B cell (primary cell): ENCODE results near the gene MCTP1. TPM values are rescaled to one million over a fixed set of nuclear protein-coding genes. Genes with fewer than 3 reads are reported as not detected.

Source experiments
- ATAC-seq: fragments of 200-7000 bp; cut with Tn5 transposase; one replicate; pipeline ENCODE4 v1.10.0; 2021; ENCODE audit warnings: low read depth, mild to moderate bottlenecking, moderate number of reproducible peaks, moderate library complexity
- CTCF ChIA-PET: fragments of 350-600 bp; sonication (Branson Sonifier 250); formaldehyde crosslinking; loops from one replicate; lab custom pipeline; 2021; ENCODE audit warnings: antibody characterized with exemption, inconsistent platforms; lab: Charles Lee
- POLR2A ChIA-PET: fragments of 350-600 bp; sonication (Branson Sonifier 250); formaldehyde crosslinking; loops from one replicate; lab custom pipeline; 2021; ENCODE audit warnings: antibody characterized with exemption; lab: Charles Lee
- DNase-seq: peaks from one replicate; pipeline ENCODE4 v3.0.0; 2013
- H2AFZ ChIP-seq: 2 replicates; pipeline ENCODE4 v1.6.1; 2012; ENCODE audit warnings: mild to moderate bottlenecking, low read depth, low read length; ENCODE audit not compliant: insufficient read depth, poor library complexity, severe bottlenecking
- H3K27ac ChIP-seq, 2 donors: 1 replicate in 1 of 2; 2 replicates in 1 of 2; pipeline ENCODE4 v1.5.1; 2012 to 2013; ENCODE audit warnings: low read length in 2 of 2, mild to moderate bottlenecking in 2 of 2, moderate library complexity in 1 of 2
- H3K27me3 ChIP-seq, 4 experiments: fragments of 200-600 bp in 1 of 4; sonication (generic) in 1 of 4; replicated peaks in 1 of 4; 1 replicate in 2 of 4; 2 replicates in 2 of 4; pipeline versions ENCODE4 v1.6.1 to v1.7.0; 2013 to 2016; ENCODE audit warnings: low read length in 3 of 4, mild to moderate bottlenecking in 2 of 4, mixed read lengths in 1 of 4, moderate library complexity in 1 of 4; ENCODE audit not compliant: insufficient read depth in 4 of 4, control insufficient read depth in 3 of 4; ENCODE audit errors: control extremely low read depth in 1 of 4
- H3K36me3 ChIP-seq, 2 experiments: replicated peaks in 1 of 2; 1 replicate in 1 of 2; 2 replicates in 1 of 2; pipeline versions ENCODE4 v1.6.1 to v1.7.1; 2013; ENCODE audit warnings: low read length in 1 of 2; ENCODE audit not compliant: insufficient read depth in 2 of 2, control insufficient read depth in 1 of 2; ENCODE audit errors: control extremely low read depth in 1 of 2, extremely low read depth in 1 of 2
- H3K4me1 ChIP-seq, 2 donors: fragments of 200-600 bp in 1 of 2; sonication (generic) in 1 of 2; 1 replicate in 1 of 2; 2 replicates in 1 of 2; pipeline versions ENCODE4 v1.5.1 to v1.6.1; 2013 to 2017; ENCODE audit warnings: low read length in 2 of 2; ENCODE audit not compliant: control insufficient read depth in 2 of 2, insufficient read depth in 2 of 2
- H3K4me2 ChIP-seq: replicated peaks from 2 replicates; pipeline ENCODE3; 2012; ENCODE audit warnings: mild to moderate bottlenecking, low read depth, low read length; ENCODE audit not compliant: poor library complexity, severe bottlenecking
- H3K4me3 ChIP-seq, 5 experiments: fragments of 200-600 bp in 1 of 5; sonication (generic) in 1 of 5; 1 replicate in 3 of 5; 2 replicates in 2 of 5; pipeline versions ENCODE4 v1.5.1 to v1.7.0; 2011 to 2016; ENCODE audit warnings: low read length in 4 of 5, mild to moderate bottlenecking in 4 of 5, low read depth in 2 of 5, control low read depth in 1 of 5, moderate library complexity in 1 of 5; ENCODE audit not compliant: insufficient read depth in 1 of 5; ENCODE audit errors: control extremely low read depth in 1 of 5, extremely low read depth in 1 of 5
- H3K79me2 ChIP-seq: fragments of 200-600 bp; sonication (generic); one replicate; pipeline ENCODE4 v1.6.0; 2016; ENCODE audit warnings: low read length; ENCODE audit not compliant: control insufficient read depth, insufficient read depth
- H3K9ac ChIP-seq: fragments of 200-600 bp; sonication (generic); 2 replicates; pipeline ENCODE4 v1.6.1; 2017; ENCODE audit warnings: mild to moderate bottlenecking, low read length, moderate library complexity
- H3K9me3 ChIP-seq, 3 donors: one replicate each; pipeline versions ENCODE4 v1.6.1 to v1.7.1; 2013; ENCODE audit warnings: low read length in 2 of 3; ENCODE audit not compliant: control insufficient read depth in 2 of 3, insufficient read depth in 1 of 3; ENCODE audit errors: control extremely low read depth in 1 of 3
- H4K20me1 ChIP-seq: 2 replicates; pipeline ENCODE4 v1.6.0; 2012; ENCODE audit warnings: mild to moderate bottlenecking, low read length; ENCODE audit not compliant: insufficient read depth, control insufficient read depth, poor library complexity, severe bottlenecking
- H3K27ac Mint-ChIP-seq: one replicate; pipeline ENCODE4 v1.8.0; 2021; ENCODE audit warnings: mixed read lengths
- H3K27me3 Mint-ChIP-seq: one replicate; pipeline ENCODE4 v1.8.0; 2021; ENCODE audit warnings: mixed read lengths
- H3K4me1 Mint-ChIP-seq: one replicate; pipeline ENCODE4 v1.8.0; 2021; ENCODE audit warnings: mixed read lengths
- H3K4me3 Mint-ChIP-seq: one replicate; pipeline ENCODE4 v1.8.0; 2021; ENCODE audit warnings: mixed read lengths
- H3K9me3 Mint-ChIP-seq: one replicate; pipeline ENCODE4 v1.8.0; 2022; ENCODE audit warnings: mixed read lengths; ENCODE audit not compliant: insufficient read depth
- EZH2 ChIP-seq: IDR thresholded peaks from 2 replicates; pipeline ENCODE4 v1.6.1; 2012; ENCODE audit warnings: borderline replicate concordance, low read depth, mild to moderate bottlenecking, moderate library complexity, low read length; ENCODE audit not compliant: insufficient read depth, poor library complexity, severe bottlenecking
- WGBS: methylation state at CpG from one replicate; pipeline ENCODE4 v1.1.5; 2013; ENCODE audit warnings: missing lambda C conversion rate; ENCODE audit not compliant: insufficient coverage; 5-methylcytosine and 5-hydroxymethylcytosine counted together
- intact Hi-C: fragments of 100-400 bp; cut with micrococcal nuclease; formaldehyde crosslinking; loops from one replicate; pipeline ENCODE4 v1.10.0; 2022
- polyA plus RNA-seq: library from polyadenylated mRNA; depleted of rRNA; stranded (reverse); fragments of >200 nt; gene quantifications from 2 replicates; pipeline ENCODE4 v1.2.3, GENCODE V29; 2012
- total RNA-seq, 2 donors: library from RNA; stranded (reverse); fragments of 120-200 nt in 1 of 2; gene quantifications; 1 replicate in 1 of 2; 2 replicates in 1 of 2; pipeline versions ENCODE4 v1.2.3 to v1.2.4, GENCODE V29; 2013 to 2022
- TF ChIP-seq, protein P1 (sequence below): fragments of 200-600 bp; IDR thresholded peaks from one replicate; pipeline ENCODE4 v1.8.0; 2022; ENCODE audit warnings: antibody characterized with exemption, mild to moderate bottlenecking

Gene MCTP1
- total and polyA plus RNA-seq, 2 donors (not counting 1 experiment from before 2014, with no cell fraction given) = 0.42 to 2.5 TPM

DNA sequence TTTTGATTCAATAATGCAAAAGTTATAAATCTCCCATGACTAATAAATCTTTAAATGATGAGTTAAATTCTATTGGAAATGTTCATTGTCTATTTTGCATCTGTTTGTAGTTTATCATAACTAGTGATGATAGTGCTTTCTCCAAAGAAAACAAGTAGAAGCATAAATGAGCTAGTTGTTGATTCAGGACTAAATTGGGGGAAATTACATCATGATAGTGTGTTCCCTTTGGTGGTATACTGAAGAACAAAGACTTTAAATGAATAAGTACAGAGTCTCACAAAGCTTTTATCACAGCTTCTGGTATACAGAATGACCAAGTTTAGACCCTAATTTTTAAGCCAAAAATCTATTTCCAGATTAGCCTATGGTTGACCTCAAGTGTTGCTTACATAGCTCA lies 173.8 kb downstream of the MCTP1 start:
- Histone ChIP-seq H3K4me3 (no peak overlapping the region), H3K9ac (no peak overlapping the region), H3K27ac (no peak overlapping the region), H3K9me3 (peaks cover 0 to 6% (median 0%) of the 10 kb centered on the region in 3 donors), H3K4me1 (no peaks in the 10 kb centered on the region), H4K20me1 (no peaks in the 10 kb centered on the region), H3K27me3 (no peaks in the 10 kb centered on the region), H3K4me2 (no peak overlapping the region), H3K79me2 (no peaks in the 10 kb centered on the region), H3K36me3 (no peaks in the 10 kb centered on the region), H2AFZ (no peak overlapping the region)
- DNase-seq (no peak), ATAC-seq (no peak)
- TF ChIP-seq, protein P1, sequence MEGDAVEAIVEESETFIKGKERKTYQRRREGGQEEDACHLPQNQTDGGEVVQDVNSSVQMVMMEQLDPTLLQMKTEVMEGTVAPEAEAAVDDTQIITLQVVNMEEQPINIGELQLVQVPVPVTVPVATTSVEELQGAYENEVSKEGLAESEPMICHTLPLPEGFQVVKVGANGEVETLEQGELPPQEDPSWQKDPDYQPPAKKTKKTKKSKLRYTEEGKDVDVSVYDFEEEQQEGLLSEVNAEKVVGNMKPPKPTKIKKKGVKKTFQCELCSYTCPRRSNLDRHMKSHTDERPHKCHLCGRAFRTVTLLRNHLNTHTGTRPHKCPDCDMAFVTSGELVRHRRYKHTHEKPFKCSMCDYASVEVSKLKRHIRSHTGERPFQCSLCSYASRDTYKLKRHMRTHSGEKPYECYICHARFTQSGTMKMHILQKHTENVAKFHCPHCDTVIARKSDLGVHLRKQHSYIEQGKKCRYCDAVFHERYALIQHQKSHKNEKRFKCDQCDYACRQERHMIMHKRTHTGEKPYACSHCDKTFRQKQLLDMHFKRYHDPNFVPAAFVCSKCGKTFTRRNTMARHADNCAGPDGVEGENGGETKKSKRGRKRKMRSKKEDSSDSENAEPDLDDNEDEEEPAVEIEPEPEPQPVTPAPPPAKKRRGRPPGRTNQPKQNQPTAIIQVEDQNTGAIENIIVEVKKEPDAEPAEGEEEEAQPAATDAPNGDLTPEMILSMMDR = no peak
- no peak for TF ChIP-seq EZH2
- ChIA-PET POLR2A (no interaction called here), CTCF (no interaction called here)
- peaks cover 1% of the 10 kb centered on the region for H3K9me3 Mint-ChIP-seq
- no peak overlapping the region for H3K4me3 Mint-ChIP-seq
- no peaks in the 10 kb centered on the region for H3K4me1 Mint-ChIP-seq
- no peak overlapping the region for H3K27ac Mint-ChIP-seq
- intact Hi-C loops = no loop called here
- no peaks in the 10 kb centered on the region for H3K27me3 Mint-ChIP-seq

DNA sequence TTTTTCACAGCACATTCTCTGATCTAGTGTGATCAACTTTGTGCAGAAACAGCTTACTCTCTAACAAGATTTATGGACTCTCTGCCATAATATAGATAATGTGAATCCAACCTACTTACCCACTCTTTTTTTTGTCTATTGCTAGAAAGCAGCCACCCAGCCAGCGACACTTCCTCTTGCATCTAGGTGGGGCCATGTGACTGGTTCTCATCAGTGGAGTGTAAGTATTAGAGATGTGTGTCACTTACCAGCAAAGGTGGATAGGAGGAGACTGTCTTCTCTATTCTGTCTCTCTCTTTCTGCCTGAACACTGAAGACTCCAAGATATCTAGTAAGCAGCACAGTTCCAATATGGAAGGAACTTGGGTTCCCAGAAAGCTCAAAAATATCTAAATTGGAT lies 174.8 kb downstream of the MCTP1 start:
- peaks cover 0 to 6% (median 0%) of the 10 kb centered on the region in 3 donors for H3K9me3 ChIP-seq
- no peaks in the 10 kb centered on the region for H3K27me3 ChIP-seq
- no peaks in the 10 kb centered on the region for H3K4me1 ChIP-seq
- no peak for TF ChIP-seq EZH2
- TF ChIP-seq, protein P1 = no peak
- DNase-seq (no peak), ATAC-seq (no peak)
- no peak overlapping the region for H2AFZ ChIP-seq
- Mint-ChIP-seq H3K4me1 (no peaks in the 10 kb centered on the region), H3K27me3 (no peaks in the 10 kb centered on the region), H3K9me3 (peaks cover 1% of the 10 kb centered on the region), H3K27ac (no peak overlapping the region), H3K4me3 (no peak overlapping the region)
- no peaks in the 10 kb centered on the region for H3K36me3 ChIP-seq
- CTCF ChIA-PET = no interaction called here
- H3K4me2 ChIP-seq = no peak overlapping the region
- intact Hi-C loops = no loop called here
- no peaks in the 10 kb centered on the region for H4K20me1 ChIP-seq
- POLR2A ChIA-PET = no interaction called here
- H3K4me3 ChIP-seq = no peak overlapping the region
- H3K27ac ChIP-seq = no peak overlapping the region
- no peak overlapping the region for H3K9ac ChIP-seq
- H3K79me2 ChIP-seq = no peaks in the 10 kb centered on the region
- no CpG with 5 or more reads among the region's 1 CpG for WGBS
